ENCODE measurements around the gene PGGT1B. TPM values are rescaled to one million over a fixed set of nuclear protein-coding genes. Genes with fewer than 3 reads are reported as not detected.
A peak's percentile ranks its signal among the peaks of the same experiment; 100 is the strongest.

PGGT1B gene
- total and polyA plus RNA-seq, 5 donors from 2014 or later, result 6.9 to 46.8 (median 11.5) TPM

DNA sequence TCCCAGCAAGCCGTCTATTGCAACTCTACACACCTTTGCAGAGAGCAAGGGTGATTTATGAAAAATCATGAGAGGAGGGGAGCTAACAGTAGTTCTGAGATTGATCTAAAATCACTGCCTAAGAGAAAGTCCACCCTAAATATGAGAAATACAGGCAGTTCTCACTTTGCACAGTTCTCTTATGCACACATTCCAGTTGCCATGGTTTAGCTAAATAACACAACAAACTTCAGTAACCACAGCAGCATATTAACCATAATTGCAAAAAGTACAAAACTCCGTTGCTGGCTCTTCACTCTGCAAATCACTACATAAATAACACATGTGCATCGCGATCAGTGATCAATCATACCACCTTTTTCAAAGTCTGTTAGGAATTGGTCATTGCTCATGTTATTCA is 31.1 kb downstream of the PGGT1B start:
- Histone ChIP-seq H3K4me3 (ENCODE audit: low read depth, low read length) (no peak overlapping the region), H3K27ac (ENCODE audit: insufficient read depth, low read length, poor library complexity, severe bottlenecking) (no peak overlapping the region), H3K36me3 (ENCODE audit: control insufficient read depth, insufficient read depth, low read length) (peaks cover 61% of the 10 kb centered on the region), H3K9me3 (ENCODE audit: control insufficient read depth in 2 of 2, low read length in 2 of 2) (no peaks in the 10 kb centered on the region), H3K27me3 (ENCODE audit: control insufficient read depth, insufficient read depth, low read length) (no peaks in the 10 kb centered on the region), H3K4me1 (ENCODE audit: control insufficient read depth, insufficient read depth, low read length, poor library complexity, severe bottlenecking) (no peaks in the 10 kb centered on the region)
- Mint-ChIP-seq H3K4me3 (no peak overlapping the region), H3K4me1 (peaks cover 0 to 30% (median 11%) of the 10 kb centered on the region in 4 donors), H3K36me3 (peaks cover 61% of the 10 kb centered on the region), H3K27ac (no peak overlapping the region), H3K27me3 (no peaks in the 10 kb centered on the region), H3K9me3 (no peaks in the 10 kb centered on the region)
- ATAC-seq (ENCODE audit: low read depth in 2 of 2), result no peak
- no peak for DNase-seq

DNA sequence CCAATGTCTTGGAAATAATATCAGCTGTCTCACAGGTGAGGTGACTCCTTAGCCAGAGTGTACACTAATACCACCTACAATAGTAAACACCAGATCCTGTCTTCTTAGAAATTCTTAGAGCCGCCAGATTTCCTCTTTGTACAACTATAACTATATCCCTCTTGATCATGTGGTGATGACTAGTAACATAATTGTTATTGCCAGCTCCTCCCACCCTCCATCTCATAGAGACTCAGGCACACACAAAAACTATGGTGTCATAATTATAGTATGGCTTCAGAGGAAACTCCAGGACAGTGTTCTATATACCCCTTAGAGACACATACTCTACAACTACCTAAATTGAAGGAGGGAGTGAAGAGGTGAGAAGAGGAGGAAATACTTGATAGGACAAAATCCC is 33.1 kb downstream of the PGGT1B start:
- H3K36me3 Mint-ChIP-seq, result peaks cover 51% of the 10 kb centered on the region
- H3K9me3 ChIP-seq (ENCODE audit: control insufficient read depth in 2 of 2, low read length in 2 of 2), result no peaks in the 10 kb centered on the region
- no peak overlapping the region for H3K4me3 Mint-ChIP-seq
- H3K27me3 ChIP-seq (ENCODE audit: control insufficient read depth, insufficient read depth, low read length), result no peaks in the 10 kb centered on the region
- H3K4me1 Mint-ChIP-seq, result peaks cover 0 to 27% (median 9%) of the 10 kb centered on the region in 4 donors
- peaks cover 49% of the 10 kb centered on the region for H3K36me3 ChIP-seq (ENCODE audit: control insufficient read depth, insufficient read depth, low read length)
- H3K27ac ChIP-seq (ENCODE audit: insufficient read depth, low read length, poor library complexity, severe bottlenecking), result no peak overlapping the region
- H3K27ac Mint-ChIP-seq, result no peak overlapping the region
- ATAC-seq (ENCODE audit: low read depth in 2 of 2) (no peak), DNase-seq (no peak)
- no peak overlapping the region for H3K4me3 ChIP-seq (ENCODE audit: low read depth, low read length)
- no peaks in the 10 kb centered on the region for H3K4me1 ChIP-seq (ENCODE audit: control insufficient read depth, insufficient read depth, low read length, poor library complexity, severe bottlenecking)
- H3K27me3 Mint-ChIP-seq, result no peaks in the 10 kb centered on the region
- no peaks in the 10 kb centered on the region for H3K9me3 Mint-ChIP-seq

DNA sequence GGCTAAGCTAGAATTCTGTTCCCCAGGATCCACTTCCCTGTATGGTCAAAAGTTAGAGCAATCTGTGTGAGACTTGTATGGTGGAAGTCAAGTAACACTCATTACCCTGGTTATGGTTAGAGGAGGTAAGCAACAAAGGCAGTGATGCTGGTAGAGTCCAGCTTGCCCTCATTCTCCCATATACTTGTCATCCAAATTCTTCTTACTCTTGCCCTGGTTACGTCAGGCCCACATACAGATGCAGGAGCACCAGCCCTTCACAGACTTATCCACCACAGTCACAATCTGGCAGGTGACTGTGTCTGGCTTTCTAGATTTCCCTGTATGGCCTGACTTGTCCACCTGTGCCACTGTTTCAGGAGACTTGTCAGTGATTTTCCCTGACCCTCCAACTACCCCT is 35.4 kb downstream of the PGGT1B start:
- no peak overlapping the region for H3K4me3 Mint-ChIP-seq
- Histone ChIP-seq H3K36me3 (ENCODE audit: control insufficient read depth, insufficient read depth, low read length) (peaks cover 46% of the 10 kb centered on the region), H3K4me1 (ENCODE audit: control insufficient read depth, insufficient read depth, low read length, poor library complexity, severe bottlenecking) (no peaks in the 10 kb centered on the region), H3K9me3 (ENCODE audit: control insufficient read depth in 2 of 2, low read length in 2 of 2) (no peaks in the 10 kb centered on the region), H3K27me3 (ENCODE audit: control insufficient read depth, insufficient read depth, low read length) (no peaks in the 10 kb centered on the region), H3K27ac (ENCODE audit: insufficient read depth, low read length, poor library complexity, severe bottlenecking) (no peak overlapping the region), H3K4me3 (ENCODE audit: low read depth, low read length) (no peak overlapping the region)
- no peaks in the 10 kb centered on the region for H3K27me3 Mint-ChIP-seq
- no peaks in the 10 kb centered on the region for H3K9me3 Mint-ChIP-seq
- peaks cover 0 to 22% (median 6%) of the 10 kb centered on the region in 4 donors for H3K4me1 Mint-ChIP-seq
- peaks cover 43% of the 10 kb centered on the region for H3K36me3 Mint-ChIP-seq
- DNase-seq (no peak), ATAC-seq (ENCODE audit: low read depth in 2 of 2) (no peak)
- H3K27ac Mint-ChIP-seq, result peak overlapping the region in 1 of 3 donors; percentile 37

DNA sequence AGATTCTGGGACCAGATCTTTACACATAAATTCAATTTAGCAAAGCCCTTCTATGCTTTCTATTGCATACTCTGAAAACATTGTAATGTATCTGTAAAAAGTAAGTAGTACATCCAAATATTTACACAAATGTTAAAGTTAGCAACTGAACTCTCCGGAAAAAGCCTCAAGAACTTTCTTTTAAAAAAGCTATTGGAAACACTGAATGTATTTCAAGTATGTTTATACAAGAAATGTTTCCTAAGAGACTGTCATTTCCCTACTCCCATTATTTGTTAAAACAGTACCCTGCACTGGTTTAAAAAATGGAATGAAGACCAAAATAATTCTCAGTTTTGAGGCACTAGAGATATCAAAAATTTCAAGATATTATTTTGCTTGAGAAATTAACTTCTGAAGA is 48.1 kb downstream of the PGGT1B start:
- Mint-ChIP-seq H3K9me3 (no peaks in the 10 kb centered on the region), H3K27me3 (no peaks in the 10 kb centered on the region), H3K36me3 (peaks cover 35% of the 10 kb centered on the region), H3K27ac (no peak overlapping the region), H3K4me1 (peaks cover 2 to 12% (median 5%) of the 10 kb centered on the region in 4 donors), H3K4me3 (no peak overlapping the region)
- Histone ChIP-seq H3K9me3 (ENCODE audit: control insufficient read depth in 2 of 2, low read length in 2 of 2) (no peaks in the 10 kb centered on the region), H3K27me3 (ENCODE audit: control insufficient read depth, insufficient read depth, low read length) (no peaks in the 10 kb centered on the region), H3K36me3 (ENCODE audit: control insufficient read depth, insufficient read depth, low read length) (peaks cover 38% of the 10 kb centered on the region), H3K4me1 (ENCODE audit: control insufficient read depth, insufficient read depth, low read length, poor library complexity, severe bottlenecking) (no peaks in the 10 kb centered on the region), H3K27ac (ENCODE audit: insufficient read depth, low read length, poor library complexity, severe bottlenecking) (no peak overlapping the region), H3K4me3 (ENCODE audit: low read depth, low read length) (no peak overlapping the region)
- DNase-seq (no peak), ATAC-seq (ENCODE audit: low read depth in 2 of 2) (no peak)

DNA sequence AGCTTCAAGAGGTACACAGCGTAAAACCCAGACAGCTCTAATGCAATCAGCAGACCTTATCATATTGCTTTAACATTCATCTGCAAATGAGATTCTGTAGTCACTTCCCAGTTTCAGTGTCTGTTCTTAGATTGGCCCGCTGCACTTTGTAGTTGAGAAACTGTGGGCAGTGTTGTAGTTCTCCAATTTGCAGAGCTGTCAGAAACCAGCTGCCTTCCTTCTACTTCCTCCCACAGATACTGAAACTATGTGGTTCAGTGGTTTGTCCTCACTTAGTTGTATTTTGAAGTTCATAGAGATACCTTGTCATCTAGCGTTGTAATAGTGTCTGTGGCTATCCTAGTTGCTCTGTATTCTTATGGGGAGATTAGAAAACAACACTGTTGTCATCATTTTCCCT is 53.4 kb downstream of the PGGT1B start:
- peak overlapping the region in 1 of 4 donors; percentile 12 for H3K4me3 Mint-ChIP-seq
- Histone ChIP-seq H3K36me3 (ENCODE audit: control insufficient read depth, insufficient read depth, low read length) (peaks cover 21% of the 10 kb centered on the region), H3K9me3 (ENCODE audit: control insufficient read depth in 2 of 2, low read length in 2 of 2) (no peaks in the 10 kb centered on the region), H3K27ac (ENCODE audit: insufficient read depth, low read length, poor library complexity, severe bottlenecking) (no peak overlapping the region), H3K27me3 (ENCODE audit: control insufficient read depth, insufficient read depth, low read length) (no peaks in the 10 kb centered on the region), H3K4me1 (ENCODE audit: control insufficient read depth, insufficient read depth, low read length, poor library complexity, severe bottlenecking) (no peaks in the 10 kb centered on the region), H3K4me3 (ENCODE audit: low read depth, low read length) (peak overlapping the region; percentile 4)
- peak in 2 of 3 donors; percentile 46 to 84 for DNase-seq
- peak; percentile 83 to 93 for ATAC-seq (ENCODE audit: low read depth in 2 of 2)
- H3K27me3 Mint-ChIP-seq, result no peaks in the 10 kb centered on the region
- peak overlapping the region in 2 of 3 donors; percentile 5 to 80 for H3K27ac Mint-ChIP-seq
- peaks cover 7 to 17% (median 13%) of the 10 kb centered on the region in 4 donors for H3K4me1 Mint-ChIP-seq
- H3K36me3 Mint-ChIP-seq, result peaks cover 27% of the 10 kb centered on the region
- H3K9me3 Mint-ChIP-seq, result no peaks in the 10 kb centered on the region

DNA sequence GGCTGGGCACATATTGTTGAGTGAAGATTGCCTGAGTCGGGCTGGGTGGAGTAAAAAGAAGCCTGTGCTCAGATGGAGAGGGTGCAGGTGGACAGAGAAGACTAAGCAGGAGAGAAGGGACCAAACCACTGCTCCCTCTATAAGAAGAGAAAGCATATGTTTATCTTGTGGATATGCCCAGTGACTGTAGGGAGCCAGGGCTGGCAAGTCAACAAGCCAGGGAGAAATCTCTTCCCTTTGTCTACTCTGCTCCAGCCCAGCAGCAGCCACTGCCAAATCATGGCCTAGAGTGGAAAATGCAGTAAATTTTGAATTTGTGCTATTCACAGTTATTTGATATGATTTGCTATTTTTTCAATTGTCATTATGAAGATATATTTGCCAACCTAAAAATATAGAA is 59.7 kb downstream of the PGGT1B start:
- no peaks in the 10 kb centered on the region for H3K4me1 Mint-ChIP-seq
- Histone ChIP-seq H3K9me3 (ENCODE audit: control insufficient read depth in 2 of 2, low read length in 2 of 2) (no peaks in the 10 kb centered on the region), H3K4me1 (ENCODE audit: control insufficient read depth, insufficient read depth, low read length, poor library complexity, severe bottlenecking) (no peaks in the 10 kb centered on the region), H3K4me3 (ENCODE audit: low read depth, low read length) (no peak overlapping the region), H3K27ac (ENCODE audit: insufficient read depth, low read length, poor library complexity, severe bottlenecking) (no peak overlapping the region), H3K27me3 (ENCODE audit: control insufficient read depth, insufficient read depth, low read length) (no peaks in the 10 kb centered on the region), H3K36me3 (ENCODE audit: control insufficient read depth, insufficient read depth, low read length) (no peaks in the 10 kb centered on the region)
- H3K9me3 Mint-ChIP-seq, result peaks cover 0 to 5% (median 2%) of the 10 kb centered on the region in 7 donors
- peak overlapping the region in 1 of 3 donors; percentile 11 for H3K27ac Mint-ChIP-seq
- H3K27me3 Mint-ChIP-seq, result peaks cover 5% of the 10 kb centered on the region
- DNase-seq (no peak), ATAC-seq (ENCODE audit: low read depth in 2 of 2) (no peak)
- no peak overlapping the region for H3K4me3 Mint-ChIP-seq
- H3K36me3 Mint-ChIP-seq, result peaks cover 3% of the 10 kb centered on the region

DNA sequence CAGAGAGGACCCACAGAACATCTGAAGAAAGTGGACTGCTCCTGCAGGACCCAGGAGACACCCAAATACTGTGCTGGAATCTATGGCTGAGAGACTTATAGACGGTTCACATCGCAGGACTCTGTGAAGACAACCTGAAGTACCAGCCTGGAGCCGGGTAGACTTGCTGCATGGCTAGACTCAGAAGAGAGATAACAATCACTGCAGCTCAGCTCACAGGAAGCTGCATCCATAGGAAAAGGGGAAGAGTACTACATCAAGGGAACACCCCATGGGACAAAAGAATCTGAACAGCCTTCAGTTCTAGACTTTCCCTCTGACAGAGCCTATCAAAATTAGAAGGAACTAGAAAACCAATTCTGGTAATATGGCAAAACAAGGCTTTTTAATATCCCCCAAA is 66.5 kb downstream of the PGGT1B start:
- H3K27ac ChIP-seq (ENCODE audit: insufficient read depth, low read length, poor library complexity, severe bottlenecking), result no peak overlapping the region
- DNase-seq (no peak), ATAC-seq (ENCODE audit: low read depth in 2 of 2) (no peak)
- H3K9me3 ChIP-seq (ENCODE audit: control insufficient read depth in 2 of 2, low read length in 2 of 2), result no peaks in the 10 kb centered on the region
- no peaks in the 10 kb centered on the region for H3K27me3 ChIP-seq (ENCODE audit: control insufficient read depth, insufficient read depth, low read length)
- peaks cover 0 to 5% (median 2%) of the 10 kb centered on the region in 7 donors for H3K9me3 Mint-ChIP-seq
- no peaks in the 10 kb centered on the region for H3K36me3 ChIP-seq (ENCODE audit: control insufficient read depth, insufficient read depth, low read length)
- H3K36me3 Mint-ChIP-seq, result no peaks in the 10 kb centered on the region
- H3K27me3 Mint-ChIP-seq, result peaks cover 24% of the 10 kb centered on the region
- H3K4me3 ChIP-seq (ENCODE audit: low read depth, low read length), result no peak overlapping the region
- H3K4me1 Mint-ChIP-seq, result no peaks in the 10 kb centered on the region
- no peak overlapping the region for H3K27ac Mint-ChIP-seq
- no peaks in the 10 kb centered on the region for H3K4me1 ChIP-seq (ENCODE audit: control insufficient read depth, insufficient read depth, low read length, poor library complexity, severe bottlenecking)
- no peak overlapping the region for H3K4me3 Mint-ChIP-seq

DNA sequence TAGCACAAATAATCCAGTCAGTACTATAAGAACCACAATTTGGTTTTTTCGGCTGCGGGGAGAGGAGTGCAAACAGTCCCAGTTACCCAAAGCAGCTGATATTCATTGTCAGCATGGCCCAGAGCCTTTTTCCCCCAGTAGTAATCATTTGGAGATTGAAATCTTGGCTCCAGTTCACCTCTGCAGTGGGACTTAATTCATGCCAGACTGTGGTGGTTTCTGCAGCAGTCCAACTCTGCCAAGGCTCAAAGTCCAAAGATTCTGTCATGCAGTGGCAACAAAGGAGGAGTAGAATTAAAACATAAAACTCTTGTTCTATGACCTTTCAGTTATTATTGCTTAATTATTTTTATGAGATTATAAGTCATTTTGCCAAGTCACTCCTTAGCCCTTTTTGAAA is 68.0 kb downstream of the PGGT1B start:
- H3K9me3 Mint-ChIP-seq, result peaks cover 0 to 4% (median 2%) of the 10 kb centered on the region in 7 donors
- H3K27ac ChIP-seq (ENCODE audit: insufficient read depth, low read length, poor library complexity, severe bottlenecking), result no peak overlapping the region
- H3K4me1 ChIP-seq (ENCODE audit: control insufficient read depth, insufficient read depth, low read length, poor library complexity, severe bottlenecking), result no peaks in the 10 kb centered on the region
- no peaks in the 10 kb centered on the region for H3K4me1 Mint-ChIP-seq
- no peaks in the 10 kb centered on the region for H3K9me3 ChIP-seq (ENCODE audit: control insufficient read depth in 2 of 2, low read length in 2 of 2)
- H3K27me3 ChIP-seq (ENCODE audit: control insufficient read depth, insufficient read depth, low read length), result peaks cover 3% of the 10 kb centered on the region
- ATAC-seq (ENCODE audit: low read depth in 2 of 2) (no peak), DNase-seq (no peak)
- no peaks in the 10 kb centered on the region for H3K36me3 ChIP-seq (ENCODE audit: control insufficient read depth, insufficient read depth, low read length)
- H3K4me3 Mint-ChIP-seq, result no peak overlapping the region
- no peaks in the 10 kb centered on the region for H3K36me3 Mint-ChIP-seq
- H3K27ac Mint-ChIP-seq, result no peak overlapping the region
- peaks cover 31% of the 10 kb centered on the region for H3K27me3 Mint-ChIP-seq
- H3K4me3 ChIP-seq (ENCODE audit: low read depth, low read length), result no peak overlapping the region

Data from CD4-positive, CD25-positive, alpha-beta regulatory T cell (primary cell).